NOMO-1 treated with DMSO at 0.1 percent for 48 hours (cell line): ENCODE results near the gene ANKRD55.
"Not testable (repeated sequence)": the region's sequence is repeated elsewhere in the genome, so short reads cannot be mapped to it uniquely, and the experiment has no call there.

Source experiments
- DNase-seq: peaks from one replicate; lab custom pipeline; 2025; ENCODE audit not compliant: unreplicated experiment; lab: John Stamatoyannopoulos, UW

Gene ANKRD55

GRCh38 chr5:56233230-56233629 lies at the start of gene ANKRD55:
Gene ANKRD55, minus strand, starts transcription at chr5:56233330. Its CDS starts 417 bp downstream, at chr5:56232913.
- DNase-seq = no peak

GRCh38 chr5:56282216-56282615 lies 49.1 kb upstream of the ANKRD55 start:
- DNase-seq = no peak

DNA sequence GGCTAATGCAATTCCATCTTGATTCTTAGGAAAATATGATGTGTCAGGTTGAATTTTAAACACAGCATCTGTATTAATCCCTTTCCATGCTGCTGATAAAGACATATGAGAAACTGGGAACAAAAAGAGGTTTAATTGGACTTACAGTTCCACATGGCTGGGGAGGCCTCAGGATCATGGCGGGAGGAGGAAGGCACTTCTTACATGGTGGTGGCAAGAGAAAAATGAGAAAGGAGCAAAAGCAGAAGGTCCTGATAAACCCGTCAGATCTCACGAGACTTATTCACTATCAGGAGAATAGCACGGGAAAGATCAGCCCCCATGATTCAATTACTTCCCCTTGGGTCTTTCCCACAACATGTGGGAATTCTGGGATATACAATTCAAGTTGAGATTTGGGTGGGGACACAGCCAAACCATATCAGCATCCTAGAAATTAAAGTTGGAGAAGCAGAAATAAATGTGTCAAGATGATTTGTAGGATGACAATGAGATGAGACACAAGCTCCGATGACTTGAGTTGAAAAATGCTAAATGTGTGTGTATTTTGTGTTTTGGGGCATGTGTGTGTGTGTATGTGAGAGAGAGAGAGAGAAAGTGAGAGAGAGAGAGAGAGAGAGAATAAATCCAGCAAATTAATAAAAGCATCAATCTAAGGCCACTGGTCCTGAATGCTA lies 48.5 kb upstream of the ANKRD55 start:
- no peak for DNase-seq

GRCh38 chr5:56279979-56280378 lies 46.8 kb upstream of the ANKRD55 start:
- DNase-seq = no peak

- no peak for DNase-seq
Measured at GRCh38 chr5:56279291-56279690, 46.2 kb upstream of the ANKRD55 start.

DNA sequence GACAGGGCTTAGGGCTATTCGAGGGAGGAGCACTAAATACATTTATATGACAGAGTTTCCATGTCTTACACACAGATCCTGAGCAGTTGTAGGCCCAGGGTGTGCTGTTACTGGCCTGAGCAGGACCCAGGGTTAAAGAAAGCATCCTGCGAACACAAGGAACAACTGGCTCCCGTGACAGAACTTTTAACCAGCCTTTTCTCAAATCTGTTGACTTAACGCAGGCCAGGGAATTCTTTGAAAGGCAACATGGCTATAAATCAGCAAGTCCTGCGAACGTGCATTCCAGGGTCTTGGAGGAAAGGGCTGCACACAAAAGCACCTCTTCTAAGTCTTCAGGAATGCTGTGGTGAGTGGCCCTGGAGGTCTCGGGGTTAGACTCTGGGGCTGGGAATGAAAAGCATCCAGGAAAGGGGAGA lies 45.2 kb upstream of the ANKRD55 start:
- no peak for DNase-seq

- no peak for DNase-seq
Measured at GRCh38 chr5:56277573-56277972, 44.4 kb upstream of the ANKRD55 start.

DNA sequence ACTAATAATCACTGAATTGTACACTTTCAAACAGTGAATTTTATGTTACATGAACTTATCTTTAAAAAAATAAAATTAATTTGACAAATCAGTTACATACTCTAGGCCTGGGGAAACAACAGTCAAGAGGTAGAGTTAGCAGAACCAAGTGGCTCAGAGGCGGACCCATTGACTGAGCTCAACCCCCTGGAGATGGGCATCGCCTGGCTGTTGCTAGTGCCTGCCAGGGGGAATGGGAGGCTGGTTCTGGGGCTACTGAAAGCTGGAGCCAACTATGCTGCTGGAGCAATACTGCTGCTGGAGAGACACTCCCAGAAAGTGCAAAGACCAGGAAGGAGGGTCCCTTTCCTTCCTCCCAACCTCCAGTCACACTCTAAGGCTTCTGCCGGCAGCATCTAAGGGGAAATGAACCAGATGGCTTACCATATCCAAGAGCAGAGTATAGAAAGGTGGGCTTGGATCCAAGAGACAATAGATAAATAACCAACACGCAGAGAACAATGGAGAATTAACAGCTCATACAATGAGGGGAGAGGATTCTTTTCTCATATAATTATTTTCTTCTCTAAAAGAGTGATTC lies 40.3 kb upstream of the ANKRD55 start:
- DNase-seq = no peak

DNA sequence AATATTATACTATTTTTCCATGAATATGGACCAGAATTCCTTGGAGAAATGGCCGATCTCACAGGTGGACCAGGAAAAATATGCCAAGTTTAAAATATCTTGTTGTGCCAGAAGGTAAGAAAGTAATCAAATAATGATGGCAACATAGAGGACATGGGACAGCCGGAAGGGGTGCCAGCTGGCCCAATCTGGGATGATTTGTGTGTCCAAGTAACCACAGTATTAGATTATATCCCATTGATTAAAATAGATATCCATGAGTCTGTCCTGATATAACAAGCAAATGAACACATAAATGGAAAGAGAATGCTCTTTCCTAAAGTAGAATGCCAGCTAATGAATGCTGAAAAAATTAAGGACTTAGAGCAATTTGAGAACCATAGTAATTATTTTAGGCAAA lies 39.6 kb upstream of the ANKRD55 start:
- no peak for DNase-seq

- DNase-seq = peak; percentile 75
Measured at GRCh38 chr5:56270568-56271392, 37.6 kb upstream of the ANKRD55 start.

GRCh38 chr5:56270058-56270457 lies 36.9 kb upstream of the ANKRD55 start:
- DNase-seq = peak; percentile 35

GRCh38 chr5:56269216-56269927 lies 36.2 kb upstream of the ANKRD55 start:
- peak; percentile 77 for DNase-seq

DNA sequence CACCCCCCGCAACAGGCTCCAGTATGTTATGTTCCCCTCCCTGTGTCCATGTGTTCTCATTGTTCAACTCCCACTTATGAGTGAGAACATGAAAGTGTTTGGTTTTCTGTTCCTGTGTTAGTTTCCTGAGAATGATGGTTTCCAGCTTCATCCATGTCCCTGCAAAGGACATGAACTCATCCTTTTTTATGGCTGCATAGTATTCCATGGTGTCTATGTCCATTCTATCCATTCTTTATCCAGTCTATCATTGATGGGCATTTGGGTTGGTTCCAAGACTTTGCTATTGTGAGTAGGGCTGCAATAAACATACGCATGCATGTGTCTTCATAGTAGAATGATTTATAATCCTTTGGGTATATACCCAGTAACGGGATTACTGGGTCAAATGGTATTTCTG lies 35.6 kb upstream of the ANKRD55 start:
- not testable (repeated sequence) for DNase-seq

DNA sequence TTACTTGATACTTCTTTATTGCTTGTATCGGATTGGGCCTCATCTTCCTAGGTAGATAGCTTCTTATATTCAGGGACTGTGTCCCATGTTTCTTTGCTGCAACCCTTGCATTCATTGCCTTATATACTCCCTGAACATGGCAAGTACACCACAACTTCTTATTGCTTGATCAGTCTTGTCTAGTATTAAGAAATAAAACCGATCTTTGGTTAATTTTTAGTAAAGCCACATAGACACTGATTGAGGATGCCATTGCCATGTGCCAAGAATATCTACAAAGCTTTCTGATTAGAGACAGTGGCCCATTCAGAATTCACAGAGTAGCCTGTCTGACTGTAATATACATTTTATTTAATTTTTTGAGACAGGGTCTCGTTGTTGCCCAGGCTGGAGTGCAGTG lies 34.7 kb upstream of the ANKRD55 start:
- DNase-seq = no peak

DNA sequence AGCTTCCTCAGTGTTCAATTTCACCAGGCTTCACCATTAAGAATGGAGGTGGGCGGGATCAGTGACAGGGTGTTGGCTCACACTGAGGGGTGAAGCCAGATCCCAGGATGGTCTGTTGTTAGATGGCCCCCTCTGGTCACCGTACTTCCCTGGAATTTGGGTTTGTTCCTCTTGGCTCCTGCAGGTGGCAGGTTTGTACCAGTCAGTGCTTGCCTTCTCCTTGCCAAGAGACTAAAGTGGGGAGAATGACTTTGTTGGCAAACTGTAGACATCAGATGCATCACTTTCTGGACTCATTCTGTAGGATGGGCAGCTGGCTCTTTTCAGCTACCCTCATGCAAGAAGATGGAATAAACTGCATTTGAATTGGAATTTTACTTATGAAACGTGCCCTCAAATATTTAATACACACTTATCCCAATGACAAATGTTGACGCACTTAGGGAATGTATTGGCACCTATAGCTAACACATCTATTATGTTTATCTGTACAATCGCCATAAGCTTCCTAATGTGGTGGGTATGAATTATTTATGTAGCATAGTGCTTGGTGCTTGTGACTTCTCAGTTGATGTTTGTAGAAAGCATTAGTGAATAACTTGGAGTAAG lies 31.4 kb upstream of the ANKRD55 start:
- no peak for DNase-seq

GRCh38 chr5:56262279-56262678 lies 29.1 kb upstream of the ANKRD55 start:
- no peak for DNase-seq

- DNase-seq = peak; percentile 50
Measured at GRCh38 chr5:56259002-56259511, 25.9 kb upstream of the ANKRD55 start.

DNA sequence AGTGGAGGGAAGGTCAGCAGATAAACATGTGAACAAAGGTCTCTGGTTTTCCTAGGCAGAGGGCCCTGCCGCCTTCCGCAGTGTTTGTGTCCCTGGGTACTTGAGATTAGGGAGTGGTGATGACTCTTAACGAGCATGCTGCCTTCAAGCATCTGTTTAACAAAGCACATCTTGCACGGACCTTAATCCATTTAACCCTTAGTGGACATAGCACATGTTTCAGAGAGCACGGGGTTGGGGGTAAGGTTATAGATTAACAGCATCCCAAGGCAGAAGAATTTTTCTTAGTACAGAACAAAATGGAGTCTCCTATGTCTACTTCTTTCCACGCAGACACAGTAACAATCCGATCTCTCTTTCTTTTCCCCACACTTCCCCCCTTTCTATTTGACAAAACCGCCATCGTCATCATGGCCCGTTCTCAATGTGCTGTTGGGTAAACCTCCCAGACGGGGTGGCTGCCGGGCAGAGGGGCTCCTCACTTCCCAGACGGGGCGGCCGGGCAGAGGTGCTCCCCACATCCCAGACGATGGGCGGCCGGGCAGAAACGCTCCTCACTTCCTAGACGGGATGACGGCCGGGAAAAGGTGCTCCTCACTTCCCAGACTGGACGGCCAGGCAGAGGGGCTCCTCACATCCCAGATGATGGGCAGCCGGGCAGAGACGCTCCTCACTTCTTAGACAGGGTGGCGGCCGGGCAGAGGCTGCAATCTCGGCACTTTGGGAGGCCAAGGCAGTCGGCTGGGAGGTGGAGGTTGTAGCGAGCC lies 24.8 kb upstream of the ANKRD55 start:
- not testable (repeated sequence) for DNase-seq

DNA sequence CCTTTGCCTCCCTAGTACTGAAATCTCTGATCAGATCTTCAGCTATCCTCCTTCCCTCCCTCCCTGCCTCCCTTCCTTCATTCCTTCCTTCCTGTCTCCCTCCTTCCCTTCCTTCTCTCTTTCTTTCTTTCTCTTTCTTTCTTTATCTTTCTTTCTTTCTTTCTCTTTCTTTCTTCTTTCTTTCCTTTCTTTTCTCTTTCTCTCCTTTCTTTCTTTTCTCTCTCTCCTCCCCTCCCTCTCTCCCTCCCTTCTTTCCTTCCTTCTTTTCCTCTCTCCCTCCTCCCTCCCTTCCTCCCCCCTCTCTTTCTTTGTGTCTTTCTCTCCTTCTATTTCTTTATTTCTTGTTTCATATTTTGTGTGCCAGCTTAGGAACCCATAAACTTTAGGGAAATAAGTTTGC lies 23.9 kb upstream of the ANKRD55 start:
- no peak for DNase-seq

GRCh38 chr5:56255502-56255901 lies 22.4 kb upstream of the ANKRD55 start:
- DNase-seq = no peak
